AG08395 (cell line): Measurements from ENCODE around the gene RHOA.
A peak's percentile ranks its signal among the peaks of the same experiment; 100 is the strongest.
"Not testable (repeated sequence)": the region's sequence is repeated elsewhere in the genome, so short reads cannot be mapped to it uniquely, and the experiment has no call there.

ENCODE experiments used
- DNase-seq: peaks from one replicate; pipeline ENCODE4 v3.0.0; 2012; ENCODE audit warnings: mixed read lengths, low spot score

The RHOA gene

DNA sequence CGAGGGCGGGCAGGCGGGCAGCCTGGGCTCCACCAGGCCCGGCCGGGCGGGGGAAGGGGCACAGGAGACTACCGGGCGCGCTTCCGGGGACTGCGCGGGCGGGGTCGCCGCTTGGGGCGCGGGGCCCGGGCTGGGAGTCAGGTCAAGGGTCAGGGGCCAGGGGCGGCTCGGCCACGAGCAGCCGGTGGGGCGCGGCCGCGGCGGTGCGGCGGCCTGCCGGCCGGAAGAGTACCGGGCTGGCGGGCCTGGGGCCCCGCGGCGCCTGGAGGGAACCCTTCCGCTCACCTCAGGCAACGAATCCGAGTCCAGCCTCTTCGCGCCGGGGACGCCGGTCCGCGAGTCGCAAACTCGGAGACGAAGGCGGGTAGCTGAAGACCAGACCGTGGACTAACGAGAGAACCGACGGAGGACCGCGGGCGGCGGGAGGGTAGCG is 225 bp downstream of the RHOA start:
- no peak for DNase-seq

DNA sequence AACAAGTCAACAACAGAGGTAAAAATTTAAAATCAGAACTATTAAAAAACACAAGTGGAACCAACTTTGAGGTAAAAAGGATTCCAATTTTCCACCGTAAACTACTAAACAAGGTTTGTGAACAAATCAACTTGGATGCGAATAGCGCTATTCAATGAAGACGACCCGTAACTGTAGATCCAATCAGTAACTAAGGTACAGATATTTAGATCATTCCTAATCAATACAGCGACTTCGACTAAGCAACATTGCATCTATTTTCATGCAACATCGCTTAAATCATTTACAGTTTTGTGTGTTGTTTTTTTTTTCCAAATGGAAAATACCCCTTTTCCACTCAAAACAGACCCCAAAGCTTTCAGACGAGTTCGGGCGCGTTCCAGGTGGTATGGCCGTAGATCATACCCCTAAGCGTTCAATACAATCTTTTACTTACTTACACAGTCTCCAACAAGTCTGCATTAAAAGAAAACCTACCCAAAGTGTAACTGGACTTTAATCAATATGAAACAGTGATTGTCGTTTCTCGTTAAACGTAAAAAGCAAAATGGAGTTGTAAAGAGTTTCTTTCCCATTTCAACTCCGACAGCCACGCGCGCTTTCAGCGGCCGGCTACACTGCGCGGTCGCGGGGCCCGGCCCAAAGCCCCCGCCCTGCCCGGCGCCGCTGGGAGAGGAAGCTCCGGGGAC is 786 bp downstream of the RHOA start:
- DNase-seq: no peak

DNA sequence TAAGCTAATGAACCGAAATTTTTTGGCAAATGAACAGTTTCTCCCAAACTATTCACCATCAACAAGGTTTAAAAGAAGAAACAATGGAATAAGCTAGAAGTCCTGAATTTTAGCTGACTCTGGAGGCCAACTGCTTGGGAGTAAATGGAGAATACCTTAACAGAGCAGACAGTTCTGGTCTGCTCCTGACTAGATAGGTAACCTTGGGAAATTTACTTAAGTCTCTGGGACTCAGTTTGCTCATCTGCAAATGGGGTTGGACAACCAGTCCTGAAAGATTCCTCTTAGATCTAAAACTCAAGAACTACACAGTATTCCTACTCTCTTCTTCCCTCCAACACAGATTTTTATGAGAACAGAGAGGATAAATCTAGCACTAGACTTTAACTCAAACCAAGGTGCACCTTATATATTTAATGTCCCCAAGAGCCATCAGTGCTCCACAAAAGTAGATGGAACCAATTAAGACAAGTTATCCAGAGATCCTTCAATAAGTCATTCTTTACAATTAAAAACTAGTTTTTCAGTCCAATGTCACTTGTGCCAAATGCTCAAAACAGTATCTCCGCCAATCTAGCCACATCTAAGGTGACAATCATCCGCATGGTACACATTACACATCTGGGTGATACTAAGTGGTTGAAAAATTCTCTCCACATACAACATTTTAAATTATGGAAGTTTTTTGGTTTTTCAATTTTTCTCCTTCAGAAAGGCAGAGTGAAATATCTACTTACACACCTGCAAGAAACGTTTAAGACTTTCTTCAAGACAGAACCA is 1.5 kb downstream of the RHOA start:
- DNase-seq: no peak

DNA sequence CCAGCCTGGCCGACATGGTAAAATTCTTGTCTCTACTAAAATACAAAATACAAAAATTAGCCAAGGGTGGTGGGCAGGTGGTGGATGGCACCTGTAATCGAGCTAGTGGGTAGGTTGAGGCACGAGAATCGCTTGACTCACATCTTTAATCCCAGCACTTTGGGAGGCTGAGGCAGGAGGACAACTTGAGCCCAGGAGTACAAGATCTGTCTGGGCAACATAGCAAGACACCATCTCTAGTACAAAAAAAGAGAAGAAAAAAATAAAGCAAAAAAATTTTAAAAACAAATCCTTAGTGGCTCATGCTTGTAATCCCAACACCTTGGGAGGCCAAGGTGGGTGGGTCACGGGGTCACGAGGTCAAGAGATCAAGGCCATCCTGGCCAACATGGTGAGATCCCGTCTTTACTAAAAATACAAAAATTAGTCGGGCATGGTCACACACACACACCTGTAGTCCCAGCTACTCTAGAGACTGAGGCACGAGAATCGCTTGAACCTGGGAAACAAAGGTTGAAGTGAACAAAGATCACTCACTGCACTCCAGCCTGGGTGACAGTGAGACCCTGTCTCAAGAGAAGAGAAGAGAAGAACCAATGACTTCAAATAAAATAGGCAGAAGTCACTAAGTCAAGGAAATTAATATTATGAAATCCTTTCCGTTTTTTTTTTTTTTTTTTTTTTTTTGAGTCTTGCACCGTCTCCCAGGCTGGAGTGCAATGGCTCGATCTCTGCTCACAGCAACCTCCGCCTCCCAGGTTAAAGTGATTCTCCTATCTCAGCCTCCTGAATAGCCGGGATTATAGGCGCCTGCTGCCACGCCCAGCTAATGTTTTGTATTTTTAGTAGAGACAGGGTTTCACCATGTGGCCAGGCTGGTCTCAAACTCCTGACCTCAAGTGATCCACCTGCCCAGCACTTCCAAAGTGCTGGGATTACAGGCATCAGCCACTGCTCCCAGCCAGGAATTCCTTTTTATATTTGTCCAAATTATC is 4.9 kb downstream of the RHOA start:
- no peak for DNase-seq

DNA sequence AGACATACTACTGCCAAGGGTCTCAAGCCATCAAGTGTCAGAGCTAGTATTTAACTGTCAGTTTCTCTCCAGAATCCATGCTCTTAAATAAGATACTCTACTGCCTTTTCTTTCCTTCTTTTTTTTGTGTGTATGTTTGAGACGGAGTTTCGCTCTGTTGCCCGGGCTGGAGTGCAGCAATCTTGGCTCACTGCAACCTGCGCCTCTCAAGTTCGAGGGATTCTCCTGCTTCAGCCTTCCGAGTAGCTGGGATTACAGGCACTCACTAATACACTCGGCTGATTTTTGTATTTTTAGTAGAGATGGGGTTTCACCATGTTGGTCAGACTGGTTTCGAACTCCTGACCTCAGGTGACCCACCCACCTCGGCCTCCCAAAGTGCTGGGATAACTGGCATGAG is 6.2 kb downstream of the RHOA start:
- DNase-seq: not testable (repeated sequence)

DNA sequence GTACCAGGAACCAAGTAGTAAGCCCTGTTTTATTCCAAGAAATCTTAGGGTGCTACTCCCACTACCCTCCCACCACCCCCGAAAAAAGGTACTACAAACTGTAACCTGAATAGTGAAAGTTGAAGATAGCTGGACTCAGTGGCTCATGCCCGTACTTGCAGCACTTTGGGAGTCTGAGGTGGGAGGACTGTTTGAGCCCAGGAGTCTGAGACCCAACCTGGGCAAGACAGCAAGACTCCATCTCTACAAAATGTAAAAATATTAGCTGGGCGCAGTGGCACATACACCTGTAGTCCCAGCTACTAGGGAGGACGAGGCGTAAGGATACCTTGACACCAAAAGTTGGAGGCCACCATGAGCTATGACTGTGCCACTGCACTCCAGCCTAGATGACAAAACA is 7.9 kb downstream of the RHOA start:
- DNase-seq: no peak

DNA sequence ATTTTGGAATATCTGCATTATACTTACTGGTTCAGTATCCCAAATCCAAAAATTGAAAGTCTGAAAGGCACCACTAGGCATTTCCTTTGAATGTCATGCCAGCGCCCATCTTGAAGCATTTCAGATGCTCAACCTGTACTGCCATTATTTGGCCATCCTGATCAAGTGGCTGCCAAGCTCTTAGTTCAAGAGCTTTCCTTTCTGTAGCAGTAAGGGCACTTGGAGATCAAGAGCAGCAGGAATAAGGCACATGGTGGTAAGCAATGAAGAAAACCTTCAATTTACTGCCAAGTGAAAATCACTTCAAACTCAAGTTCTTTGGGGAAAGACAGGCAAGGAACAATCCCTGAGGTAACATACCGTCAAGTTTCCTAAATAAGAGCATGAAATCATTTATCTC is 10.0 kb downstream of the RHOA start:
- no peak for DNase-seq

DNA sequence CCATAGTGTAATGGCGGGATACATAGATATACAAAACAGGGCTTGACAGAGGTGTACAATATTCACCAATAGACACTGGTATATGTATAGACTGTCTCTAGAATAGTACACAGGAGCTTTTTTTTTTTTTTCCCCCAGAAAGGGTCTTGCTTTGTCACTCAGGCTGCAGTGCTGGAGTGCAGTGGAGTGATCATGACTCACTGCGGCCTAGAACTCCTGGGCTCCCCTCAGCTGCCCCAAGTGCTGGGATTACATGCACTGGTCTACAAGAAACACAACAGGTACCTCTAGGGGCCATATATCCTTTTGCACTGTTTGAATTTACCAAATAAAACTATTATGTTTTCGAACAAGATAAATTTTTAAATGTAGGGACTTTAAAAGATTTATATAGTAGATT is 12.3 kb downstream of the RHOA start:
- no peak for DNase-seq

DNA sequence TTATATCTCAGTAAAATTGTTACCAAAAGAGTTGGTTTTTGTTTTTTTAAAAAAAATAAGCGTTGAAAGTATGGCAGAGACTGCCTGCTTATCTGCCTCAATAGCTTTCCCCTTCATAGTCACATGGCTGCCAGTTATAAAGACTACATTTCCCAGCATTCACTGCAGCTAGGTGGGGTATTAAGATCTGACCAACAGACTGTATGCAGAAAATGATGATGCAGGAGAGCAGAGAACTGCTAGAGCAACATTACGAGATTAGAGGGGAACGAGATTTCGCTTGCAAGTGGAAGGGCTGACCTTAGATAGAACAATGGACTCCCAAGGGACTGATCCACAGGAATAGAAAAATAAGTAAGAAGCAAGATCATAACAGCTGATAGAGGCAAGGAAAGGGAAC is 14.3 kb downstream of the RHOA start:
- DNase-seq: no peak

DNA sequence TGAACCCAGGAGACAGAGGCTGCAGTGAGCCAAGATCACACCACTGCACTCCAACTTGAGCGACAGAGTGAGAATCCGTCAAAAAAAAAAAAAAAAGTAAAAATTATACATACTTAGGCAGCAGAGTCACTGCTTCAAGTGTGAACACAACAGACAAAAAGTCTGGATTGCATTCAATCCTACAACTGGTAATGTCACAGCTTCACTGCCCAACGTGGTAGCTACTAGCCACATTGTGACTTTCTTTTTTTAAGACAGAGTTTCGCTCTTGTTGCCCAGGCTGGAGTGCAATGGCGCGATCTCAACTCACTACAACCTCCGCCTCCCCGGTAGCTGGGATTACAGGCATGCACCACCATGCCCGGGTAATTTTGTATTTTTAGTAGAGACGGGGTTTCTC is 20.5 kb downstream of the RHOA start:
- not testable (repeated sequence) for DNase-seq

DNA sequence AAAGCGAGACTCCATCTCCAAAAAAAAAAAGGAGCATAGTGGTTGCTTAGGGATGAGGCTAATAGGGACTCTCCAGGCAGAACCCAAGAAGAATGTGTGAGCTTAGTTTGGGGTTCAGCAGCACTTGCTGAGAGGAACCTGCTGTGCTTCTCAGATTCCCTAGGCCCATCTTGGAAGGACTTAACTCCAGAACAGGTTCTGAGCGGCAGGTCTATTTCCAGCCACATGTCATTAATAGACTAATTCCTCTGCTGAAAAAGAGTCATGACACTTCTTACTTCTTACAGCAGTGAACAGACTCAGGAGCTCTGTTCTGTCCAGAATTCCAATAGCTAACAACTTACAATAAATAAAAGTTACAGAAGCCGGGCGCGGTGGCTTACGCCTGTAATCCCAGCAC is 22.5 kb downstream of the RHOA start:
- no peak for DNase-seq

DNA sequence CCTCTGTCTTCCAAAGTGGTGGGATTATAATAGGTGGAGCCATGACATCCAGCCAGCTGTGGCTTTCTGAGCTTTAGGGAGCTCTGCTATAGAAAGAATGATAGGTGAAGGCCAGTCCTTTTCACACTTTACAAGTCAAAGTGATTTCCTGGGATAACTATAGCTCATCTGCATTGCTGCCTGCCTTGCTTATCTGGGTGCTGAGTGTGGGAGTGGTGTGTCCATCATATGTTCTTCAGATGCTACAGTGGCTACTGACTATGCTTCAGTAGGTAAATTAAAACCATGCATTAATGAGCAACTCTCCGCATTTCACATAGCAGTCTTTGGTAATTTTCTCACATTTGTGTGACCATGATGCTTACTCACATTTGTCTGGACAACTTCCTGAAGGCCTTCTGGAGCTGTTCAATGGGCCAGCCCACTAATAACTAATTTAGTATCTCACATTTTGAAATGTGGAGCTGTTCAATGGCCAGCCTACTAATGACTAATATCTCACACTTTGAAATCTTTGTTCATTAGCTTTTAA is 23.4 kb downstream of the RHOA start:
- peak; percentile 3 for DNase-seq

DNA sequence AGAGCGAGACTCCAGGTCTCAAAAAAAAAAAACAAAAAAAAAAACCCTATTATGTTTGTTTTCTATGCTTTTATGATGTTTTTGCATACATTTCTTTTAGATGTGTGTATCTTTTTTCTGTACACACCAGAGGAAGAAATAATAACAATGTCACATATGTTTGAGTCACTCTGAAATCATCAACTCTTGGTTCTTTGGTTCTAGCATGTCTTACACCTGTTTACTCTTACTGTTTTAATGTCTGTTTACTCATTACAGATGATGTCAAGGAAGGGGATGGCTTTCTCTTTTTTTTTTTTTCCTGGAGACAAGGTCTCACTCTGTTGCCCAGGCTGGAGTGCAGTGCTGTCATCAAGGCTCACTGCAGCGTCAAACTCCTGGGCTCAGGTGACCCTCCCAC is 24.1 kb downstream of the RHOA start:
- DNase-seq: peak; percentile 6

DNA sequence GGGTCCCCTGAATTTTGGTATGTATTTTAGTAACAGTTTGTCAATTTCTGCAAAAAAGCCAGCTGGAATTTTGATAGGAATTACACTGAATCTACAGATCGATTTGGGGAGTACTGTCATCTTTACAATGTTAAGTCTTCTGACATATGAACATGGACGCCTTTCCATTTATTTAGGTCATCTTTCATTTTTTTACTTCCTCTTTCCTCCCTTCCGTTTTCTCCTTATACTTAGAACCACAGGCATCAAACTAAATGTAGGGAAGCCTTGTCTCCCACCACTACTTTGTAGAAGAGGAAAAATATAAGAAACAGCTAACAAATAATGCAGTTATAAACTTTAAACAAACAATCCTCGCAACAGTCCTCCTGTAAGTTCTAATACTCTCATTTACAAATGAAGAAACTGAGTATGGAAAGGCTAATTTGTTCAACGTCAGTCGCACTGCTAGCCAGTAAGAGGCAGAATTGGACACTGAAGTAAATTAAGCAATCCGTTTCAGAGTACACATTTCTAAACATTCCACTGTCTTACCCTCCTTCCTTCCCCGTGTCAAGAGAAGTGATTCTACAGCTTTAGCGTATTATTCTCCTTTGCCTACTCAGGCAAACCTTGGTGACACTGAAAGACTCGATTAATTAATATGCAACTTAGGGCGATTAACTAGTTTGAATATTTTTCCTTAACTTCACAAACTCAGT is 25.6 kb downstream of the RHOA start:
- DNase-seq: no peak

DNA sequence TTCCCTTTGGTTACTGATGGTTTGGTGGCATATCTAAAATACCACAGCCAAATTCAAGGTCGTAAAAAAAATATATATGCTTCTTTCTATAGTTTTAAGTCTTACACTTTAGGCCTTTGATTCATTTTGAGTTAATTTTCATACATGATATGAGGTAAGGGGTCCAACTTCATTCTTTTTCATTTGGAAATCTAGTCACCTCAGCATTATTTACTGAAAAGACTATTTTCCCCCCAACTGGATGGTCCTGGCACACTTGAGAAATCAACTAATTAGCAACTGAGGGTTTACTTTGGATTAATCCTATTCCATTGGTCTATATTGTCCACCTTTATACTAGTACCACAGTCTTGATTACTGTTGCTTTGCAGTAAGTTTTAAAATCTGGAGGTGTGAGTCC is 26.2 kb downstream of the RHOA start:
- DNase-seq: no peak

DNA sequence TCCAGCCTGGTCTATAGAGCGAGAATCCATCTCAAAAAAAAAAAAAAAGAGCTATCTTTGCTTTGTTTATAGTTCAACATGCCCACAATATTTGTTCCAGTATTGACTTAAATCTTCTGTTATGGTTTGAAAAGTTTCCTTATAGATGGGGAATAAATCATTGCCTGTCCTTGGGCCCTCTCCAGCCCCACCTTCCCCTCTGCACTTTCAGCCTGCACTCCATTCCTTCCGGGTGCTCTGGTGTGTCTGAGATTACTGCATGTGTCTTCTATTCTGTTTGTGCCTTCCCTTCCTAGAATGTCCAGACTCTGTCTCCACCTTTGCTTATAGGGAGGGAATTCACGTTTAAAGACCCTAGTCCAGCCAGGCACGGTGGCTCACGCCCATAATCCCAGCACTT is 28.4 kb downstream of the RHOA start:
- DNase-seq: no peak

DNA sequence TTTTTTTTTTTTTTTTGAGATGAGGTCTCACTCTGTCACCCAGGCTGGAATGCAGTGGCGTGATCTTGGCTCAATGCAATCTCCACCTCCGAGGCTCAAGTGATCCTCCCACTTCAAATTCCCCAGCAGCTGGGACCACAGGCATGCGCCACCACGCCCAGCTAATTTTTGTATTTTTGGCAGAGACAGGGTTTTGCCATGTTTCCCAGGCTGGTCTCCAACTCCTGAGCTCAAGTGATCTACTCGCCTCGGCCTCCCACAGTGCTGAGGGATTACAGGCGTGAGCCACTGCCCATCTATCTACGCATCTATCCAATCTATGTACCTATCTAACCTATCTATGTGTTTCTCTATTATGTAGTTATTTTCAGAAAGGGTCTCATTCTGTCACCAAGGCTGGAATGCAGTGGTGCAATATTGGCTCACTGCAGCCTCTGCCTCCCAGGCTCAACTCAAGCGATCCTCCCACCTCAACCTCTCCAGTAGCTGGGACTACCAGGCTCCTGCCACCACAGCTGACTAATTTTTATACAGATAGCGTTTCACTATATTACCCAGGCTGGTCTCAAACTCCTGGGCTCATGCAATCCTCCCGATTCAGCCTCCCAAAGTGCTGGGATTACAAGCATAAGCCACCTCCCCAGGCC is 33.4 kb downstream of the RHOA start:
- peak; percentile 47 for DNase-seq

DNA sequence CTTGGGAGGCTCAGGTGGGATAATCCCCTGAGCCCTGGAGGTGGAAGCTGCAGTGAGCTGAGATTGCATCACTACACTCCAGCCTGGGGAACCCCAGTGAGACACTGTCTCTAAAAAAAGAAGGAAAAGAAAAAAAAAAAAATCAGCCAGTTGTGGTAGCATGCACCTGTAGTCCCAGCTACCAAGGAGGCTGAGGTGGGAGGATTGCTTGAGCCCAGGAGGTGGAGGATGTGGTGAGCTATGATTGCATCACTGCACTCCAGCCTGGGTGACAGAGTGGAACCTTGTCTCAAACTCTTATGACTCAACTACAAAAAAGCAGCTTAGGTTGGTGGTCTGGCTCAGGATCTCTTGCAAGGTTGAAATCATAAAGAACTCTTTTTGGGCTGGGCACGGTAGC is 34.3 kb downstream of the RHOA start:
- DNase-seq: no peak

DNA sequence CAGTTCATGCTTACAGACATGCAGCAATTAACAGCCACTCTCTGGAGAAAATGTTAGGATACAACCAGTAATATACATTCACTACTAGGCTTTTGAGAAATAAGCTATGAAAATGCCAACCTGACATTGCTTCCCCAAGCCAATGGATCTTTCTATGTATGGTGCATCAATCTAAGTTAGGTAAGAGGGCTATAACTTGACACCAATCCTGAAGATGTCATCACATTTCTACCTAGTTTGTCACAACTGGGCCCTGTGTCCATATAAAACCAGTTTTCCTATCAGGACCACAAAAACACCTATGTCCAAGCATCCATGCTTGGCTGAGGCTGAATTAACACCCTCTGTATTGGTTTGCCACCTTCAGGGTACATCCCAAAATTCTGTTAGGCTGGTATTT is 39.8 kb downstream of the RHOA start:
- DNase-seq: no peak

DNA sequence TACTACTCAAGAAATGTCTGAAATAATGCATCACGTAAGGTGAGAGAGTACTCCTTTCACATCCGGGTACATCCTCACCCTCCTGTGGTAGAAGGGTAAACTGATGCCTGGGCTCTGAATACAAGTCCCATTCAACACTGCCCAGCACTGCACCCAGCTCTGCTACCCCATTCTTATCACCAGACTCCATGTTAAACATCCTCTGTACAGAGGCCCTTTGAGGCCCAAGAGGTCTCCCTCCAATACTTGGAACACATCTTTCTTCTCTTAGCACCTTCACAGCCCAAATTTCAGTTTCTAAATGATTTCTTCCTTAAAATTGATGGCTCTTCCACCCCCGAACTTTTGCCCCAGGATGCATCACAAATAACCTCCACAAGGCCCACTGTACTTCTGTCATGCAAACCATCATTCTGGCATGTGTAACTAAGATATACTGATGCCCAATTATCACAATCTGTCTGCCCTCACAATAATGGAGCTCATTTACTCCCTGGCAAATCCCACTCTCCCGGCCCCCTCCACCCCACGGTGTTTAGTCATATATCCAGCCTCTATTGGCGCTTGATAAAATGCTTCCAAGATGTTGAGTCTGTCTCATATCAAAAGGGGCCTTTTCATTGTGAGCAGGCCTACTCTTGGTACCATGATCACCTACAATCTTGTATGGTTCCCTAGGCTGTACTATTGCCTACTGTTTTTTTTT is 41.0 kb downstream of the RHOA start:
- no peak for DNase-seq

DNA sequence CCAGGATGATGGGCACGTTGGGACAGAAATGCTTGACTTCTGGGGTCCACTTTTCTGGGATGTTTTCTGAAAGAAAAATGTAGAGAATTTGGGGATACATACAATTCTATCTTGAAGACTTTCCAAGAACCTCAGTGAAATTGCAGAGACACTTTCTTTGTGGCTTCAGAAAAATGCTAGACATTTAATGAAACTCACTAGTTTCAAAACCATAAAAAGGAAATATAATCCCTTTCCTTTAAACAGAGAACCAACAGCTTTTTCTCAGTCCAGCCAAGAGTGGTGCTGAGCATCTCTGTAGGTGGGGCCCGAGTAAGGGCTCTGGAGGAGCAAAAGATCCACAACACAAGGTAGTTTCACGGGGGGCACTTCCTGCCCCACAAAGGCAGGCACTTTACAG is 49.2 kb downstream of the RHOA start:
- DNase-seq: peak; percentile 34
